GM12878 (cell line): Measurements from ENCODE around the gene HOPX. TPM values are rescaled to one million over a fixed set of nuclear protein-coding genes. Genes with fewer than 3 reads are reported as not detected.

Experiments
- ATAC-seq: fragments of 200-7000 bp; cut with Tn5 transposase; 3 replicates; pipeline ENCODE4 v1.9.1; 2020; ENCODE audit warnings: mild to moderate bottlenecking, moderate library complexity
- BruUV-seq: library from RNA; stranded (reverse); fragments of 400-500 nt; replicated peaks from 2 replicates; lab custom pipeline; 2021; lab: Mats Ljungman, UMichigan
- CTCF ChIA-PET: fragments of 300-600 bp; sonication (Branson Sonifier 250); formaldehyde crosslinking; extraction: SDS; loops from one replicate; lab custom pipeline; 2021; ENCODE audit warnings: inconsistent platforms; lab: Yijun Ruan, JAX
- POLR2A ChIA-PET: fragments of 350-600 bp; formaldehyde crosslinking; extraction: SDS; loops from one replicate; lab custom pipeline; 2021; ENCODE audit warnings: inconsistent platforms; lab: Charles Lee
- RAD21 ChIA-PET: fragments of 300-600 bp; sonication (Branson Sonifier 250); formaldehyde crosslinking; loops from one replicate; lab custom pipeline; 2023; ENCODE audit warnings: antibody characterized with exemption; ENCODE audit not compliant: unreplicated experiment; lab: Charles Lee
- SMC1A ChIA-PET: fragments of 300-600 bp; sonication (Branson Sonifier 250); formaldehyde crosslinking; loops from one replicate; lab custom pipeline; 2023; ENCODE audit not compliant: unreplicated experiment, uncharacterized antibody; lab: Charles Lee
- DNase-seq: peaks from one replicate; pipeline ENCODE4 v3.0.0-alpha.2; 2011; ENCODE audit warnings: low read depth, low spot score
- FAIRE-seq: peaks from 3 replicates; lab custom pipeline; 2011; peaks lifted over from hg19 to GRCh38; lab: Jason Lieb, UNC
- H2AFZ ChIP-seq: 2 replicates; pipeline ENCODE4 v1.6.0; 2011; ENCODE audit warnings: low read depth, low read length, control low read depth; ENCODE audit not compliant: control insufficient read depth
- H3K27ac ChIP-seq: 2 replicates; pipeline ENCODE4 v1.5.1; 2011; ENCODE audit warnings: control low read depth; ENCODE audit not compliant: control insufficient read depth, insufficient read depth
- H3K27me3 ChIP-seq, 2 experiments: replicated peaks in 1 of 2; 2 replicates each; pipeline versions ENCODE4 v1.6.0 to v1.6.1; 2011; ENCODE audit warnings: low read length in 1 of 2; ENCODE audit not compliant: control insufficient read depth in 2 of 2, insufficient read depth in 2 of 2
- H3K36me3 ChIP-seq, 2 experiments: 2 replicates each; pipeline ENCODE4 v1.5.1; 2011; ENCODE audit warnings: low read length in 1 of 2; ENCODE audit not compliant: control insufficient read depth in 2 of 2, insufficient read depth in 2 of 2
- H3K4me1 ChIP-seq: 2 replicates; pipeline ENCODE4 v1.6.1; 2011; ENCODE audit warnings: mild to moderate bottlenecking, low read length, moderate library complexity, mixed read lengths; ENCODE audit not compliant: control insufficient read depth, insufficient read depth
- H3K4me2 ChIP-seq: 2 replicates; pipeline ENCODE4 v1.6.0; 2011; ENCODE audit warnings: control low read depth; ENCODE audit not compliant: control insufficient read depth, insufficient read depth
- H3K4me3 ChIP-seq: fragments of 200-600 bp; sonication (generic); 2 replicates; pipeline ENCODE4 v1.5.1; 2016
- H3K79me2 ChIP-seq: 2 replicates; pipeline ENCODE4 v1.6.0; 2011; ENCODE audit warnings: low read length; ENCODE audit not compliant: control insufficient read depth, insufficient read depth
- H3K9ac ChIP-seq: 2 replicates; pipeline ENCODE4 v1.8.0; 2011; ENCODE audit warnings: low read length, control low read depth, mixed read lengths; ENCODE audit not compliant: control insufficient read depth, insufficient read depth
- H3K9me3 ChIP-seq: replicated peaks from 3 replicates; pipeline ENCODE4 v1.5.1; 2011; ENCODE audit warnings: mild to moderate bottlenecking, low read length; ENCODE audit not compliant: control insufficient read depth, insufficient read depth
- H4K20me1 ChIP-seq: 2 replicates; pipeline ENCODE4 v1.6.0; 2011; ENCODE audit not compliant: control insufficient read depth, insufficient read depth
- ASH2L ChIP-seq: fragments of 300-600, 200-600 bp; sonication (generic); IDR thresholded peaks from 2 replicates; pipeline ENCODE4 v1.6.1; 2017; ENCODE audit warnings: low read depth, mild to moderate bottlenecking, borderline replicate concordance
- CBX3 ChIP-seq: fragments of 200-600 bp; sonication (generic); IDR thresholded peaks from 2 replicates; pipeline ENCODE4 v1.6.1; 2016; ENCODE audit warnings: low read depth, borderline replicate concordance
- CHD2 ChIP-seq: IDR thresholded peaks from 2 replicates; pipeline ENCODE4 v1.6.1; 2011; ENCODE audit warnings: low read depth, low read length, improper control_type of control experiment, borderline replicate concordance
- CREM ChIP-seq: IDR thresholded peaks from 2 replicates; pipeline ENCODE4 v1.6.1; 2014; ENCODE audit warnings: antibody characterized with exemption, low read depth
- ELK1 ChIP-seq: IDR thresholded peaks from 2 replicates; pipeline ENCODE4 v1.6.1; 2012; ENCODE audit warnings: low read depth, low read length, improper control_type of control experiment
- ESRRA ChIP-seq: IDR thresholded peaks from 2 replicates; pipeline ENCODE4 v1.6.1; 2012; ENCODE audit warnings: mild to moderate bottlenecking, low read length, improper control_type of control experiment
- EZH2 ChIP-seq: IDR thresholded peaks from 2 replicates; pipeline ENCODE4 v1.6.1; 2012; ENCODE audit warnings: low read depth, mild to moderate bottlenecking, control low read depth, inconsistent platforms, low read length, borderline replicate concordance; ENCODE audit not compliant: control insufficient read depth
- GABPA ChIP-seq: IDR thresholded peaks from 2 replicates; pipeline ENCODE4 v1.6.1; 2014; ENCODE audit warnings: antibody characterized with exemption, low read depth, mild to moderate bottlenecking, inconsistent platforms
- HCFC1 ChIP-seq: fragments of 150-350 bp; IDR thresholded peaks from 2 replicates; pipeline ENCODE4 v1.6.1; 2014; ENCODE audit warnings: low read length
- MEF2A ChIP-seq: IDR thresholded peaks from 2 replicates; pipeline ENCODE4 v1.6.1; 2011; ENCODE audit warnings: low read depth, mild to moderate bottlenecking, low read length, moderate library complexity; ENCODE audit not compliant: insufficient read depth
- MXI1 ChIP-seq: fragments of 150-350 bp; IDR thresholded peaks from 2 replicates; pipeline ENCODE4 v1.6.1; 2011; ENCODE audit warnings: low read depth, mild to moderate bottlenecking, inconsistent platforms, low read length, improper control_type of control experiment
- RAD51 ChIP-seq: fragments of 450-650 bp; IDR thresholded peaks from 2 replicates; pipeline ENCODE4 v1.6.1; 2016; ENCODE audit warnings: moderate library complexity, mild to moderate bottlenecking, inconsistent platforms
- SP1 ChIP-seq: IDR thresholded peaks from one replicate; pipeline ENCODE4 v1.6.1; 2011; ENCODE audit warnings: low read depth, low read length
- STAT3 ChIP-seq: IDR thresholded peaks from 2 replicates; pipeline ENCODE4 v1.6.1; 2011; ENCODE audit warnings: low read depth, low read length, improper control_type of control experiment
- ZBED1 ChIP-seq: IDR thresholded peaks from 2 replicates; pipeline ENCODE4 v1.6.1; 2016; ENCODE audit warnings: borderline replicate concordance
- ZNF217 ChIP-seq: fragments of 450-650 bp; IDR thresholded peaks from 2 replicates; pipeline ENCODE4 v1.6.1; 2017; ENCODE audit warnings: antibody characterized with exemption, mild to moderate bottlenecking
- WGBS: methylation state at CpG from one replicate; pipeline ENCODE4 v1.1.6; 2016; ENCODE audit warnings: low lambda C conversion rate; ENCODE audit not compliant: insufficient replicate concordance, insufficient coverage; ENCODE audit errors: missing lambda C conversion rate; 5-methylcytosine and 5-hydroxymethylcytosine counted together
- in situ Hi-C: fragments of 300-500 bp; cut with MboI; formaldehyde crosslinking; loops from 9 replicates; pipeline ENCODE4 v1.14.3; 2018; ENCODE audit warnings: mixed read lengths
- intact Hi-C: fragments of 100-400 bp; cut with micrococcal nuclease; formaldehyde crosslinking; loops from one replicate; pipeline ENCODE4 v1.14.2; 2022; ENCODE audit not compliant: unreplicated experiment
- polyA plus RNA-seq, 11 experiments: library from polyadenylated mRNA; depleted of rRNA in 4 of 11; unstranded in 6 of 11; stranded (reverse) in 5 of 11; fragments of >200 nt; fragmentation: Nextera tagmentation in 4 of 11; fragmentation: Illumina TruSeq in 1 of 11; extraction: Ambion mirVana in 4 of 11; extraction: Trizol in 1 of 11; gene quantifications; 1 replicate in 1 of 11; 2 replicates in 10 of 11; pipeline versions ENCODE4 v1.2.1 to v1.2.3, GENCODE V29; 2011 to 2016; ENCODE audit warnings: inconsistent platforms in 2 of 11, missing spikeins in 2 of 11, low read depth in 1 of 11
- total RNA-seq, 4 experiments: library from RNA; depleted of rRNA in 3 of 4; stranded (reverse); fragments of >200 nt in 3 of 4; fragmentation: Illumina TruSeq in 1 of 4; extraction: Trizol in 1 of 4; gene quantifications; 2 replicates each; pipeline versions ENCODE4 v1.2.1 to v1.2.3, GENCODE V29; 2013 to 2021

The HOPX gene
- total and polyA plus RNA-seq, 10 of the 15 experiments (the other 5 are each of a cell fraction or from before 2014, with no cell fraction given), result 0.11 to 0.40 (median 0.23) TPM; not detected in 4

GRCh38 chr4:56701161-56701480, 20.0 kb upstream of the HOPX start:
- SMC1A ChIA-PET, result no interaction called here

GRCh38 chr4:56699537-56700105, 18.5 kb upstream of the HOPX start:
- Histone ChIP-seq H3K4me3 (no peak overlapping the region), H3K79me2 (no peaks in the 10 kb centered on the region), H3K9me3 (no peaks in the 10 kb centered on the region), H3K9ac (no peak overlapping the region), H3K27ac (no peak overlapping the region), H2AFZ (no peak overlapping the region), H3K4me1 (no peaks in the 10 kb centered on the region), H3K27me3 (no peaks in the 10 kb centered on the region; a peak in 1 of 4 replicates), H4K20me1 (no peaks in the 10 kb centered on the region), H3K4me2 (no peak overlapping the region), H3K36me3 (no peaks in the 10 kb centered on the region)
- no peak for ATAC-seq
- no peak for FAIRE-seq
- RAD21 ChIA-PET, result no interaction called here
- no peak for DNase-seq
- in situ Hi-C loops, result no loop called here
- SMC1A ChIA-PET, result no interaction called here
- intact Hi-C loops, result no loop called here
- POLR2A ChIA-PET, result no interaction called here
- 33% methylated on average over 2 of the region's 2 CpGs for WGBS
- CTCF ChIA-PET, result no interaction called here
- no TSS peak for BruUV-seq
- no peak for TF ChIP-seq CHD2
- no peak for TF ChIP-seq MEF2A
- no peak for TF ChIP-seq ELK1
- no peak for TF ChIP-seq ZBED1
- TF ChIP-seq ESRRA, result no peak
- TF ChIP-seq SP1, result no peak
- no peak for TF ChIP-seq ASH2L
- no peak for TF ChIP-seq CBX3
- no peak for TF ChIP-seq STAT3
- no peak for TF ChIP-seq MXI1
- TF ChIP-seq EZH2, result no peak
- no peak for TF ChIP-seq HCFC1
- TF ChIP-seq RAD51, result no peak
- no peak for TF ChIP-seq GABPA

More at GRCh38 chr4:56701161-56701480, 20.0 kb upstream of the HOPX start:
- Histone ChIP-seq H3K36me3 (no peaks in the 10 kb centered on the region), H3K4me3 (no peak overlapping the region), H3K27ac (no peak overlapping the region), H3K4me1 (no peaks in the 10 kb centered on the region), H3K4me2 (no peak overlapping the region), H3K27me3 (no peaks in the 10 kb centered on the region; a peak in 3 of 4 replicates), H4K20me1 (no peaks in the 10 kb centered on the region), H3K79me2 (no peaks in the 10 kb centered on the region), H3K9ac (no peak overlapping the region), H2AFZ (no peak overlapping the region), H3K9me3 (no peaks in the 10 kb centered on the region)
- ChIA-PET POLR2A (no interaction called here), RAD21 (no interaction called here), CTCF (no interaction called here)
- FAIRE-seq (no peak), DNase-seq (no peak), ATAC-seq (no peak)
- intact Hi-C loops, result no loop called here
- in situ Hi-C loops, result no loop called here
- 43% methylated on average over 4 of the region's 4 CpGs for WGBS
- no TSS peak for BruUV-seq
- TF ChIP-seq CREM (no peak), ZNF217 (no peak)
